GM21576 (cell line): ENCODE measurements around the gene RPS10.
"Not testable (repeated sequence)": the region's sequence is repeated elsewhere in the genome, so short reads cannot be mapped to it uniquely, and the experiment has no call there.

Experiments
- ATAC-seq: cut with Tn5 transposase; IDR thresholded peaks from one replicate; pipeline ENCODE4 v1.9.1; 2021; ENCODE audit warnings: mild to moderate bottlenecking, moderate library complexity; ENCODE audit not compliant: unreplicated experiment

RPS10 gene

GRCh38 chr6:34451192-34451591, 25.3 kb upstream of the RPS10 start:
- no peak for ATAC-seq

- ATAC-seq: no peak
Observed at GRCh38 chr6:34447910-34448309, 22.0 kb upstream of the RPS10 start.

- ATAC-seq: no peak
Observed at GRCh38 chr6:34447386-34447785, 21.5 kb upstream of the RPS10 start.

GRCh38 chr6:34445313-34445860, 19.5 kb upstream of the RPS10 start:
- ATAC-seq: no peak

GRCh38 chr6:34441526-34441925, 15.7 kb upstream of the RPS10 start:
- no peak for ATAC-seq

GRCh38 chr6:34439442-34439841, 13.6 kb upstream of the RPS10 start:
- ATAC-seq: no peak

- ATAC-seq: no peak
Observed at GRCh38 chr6:34438705-34439104, 12.8 kb upstream of the RPS10 start.

- ATAC-seq: no peak
Observed at GRCh38 chr6:34437644-34437970, 11.7 kb upstream of the RPS10 start.

- no peak for ATAC-seq
Observed at GRCh38 chr6:34436803-34437643, 11.2 kb upstream of the RPS10 start.

GRCh38 chr6:34435916-34436315, 10.0 kb upstream of the RPS10 start:
- ATAC-seq: no peak

- no peak for ATAC-seq
Observed at GRCh38 chr6:34425132-34425497, 754 bp downstream of the RPS10 start.

GRCh38 chr6:34424200-34425131, 1.4 kb downstream of the RPS10 start:
- no peak for ATAC-seq

GRCh38 chr6:34423254-34423653, 2.6 kb downstream of the RPS10 start:
- no peak for ATAC-seq

- ATAC-seq: no peak
Observed at GRCh38 chr6:34418367-34418766, 7.5 kb downstream of the RPS10 start.

- ATAC-seq: no peak
Observed at GRCh38 chr6:34416877-34417371, 8.9 kb downstream of the RPS10 start.

- ATAC-seq: no peak
Observed at GRCh38 chr6:34414999-34415858, 10.6 kb downstream of the RPS10 start.

GRCh38 chr6:34412643-34413214, 13.1 kb downstream of the RPS10 start:
- no peak for ATAC-seq

- no peak for ATAC-seq
Observed at GRCh38 chr6:34412016-34412415, 13.9 kb downstream of the RPS10 start.

GRCh38 chr6:34407915-34408314, 18.0 kb downstream of the RPS10 start:
- not testable (repeated sequence) for ATAC-seq

GRCh38 chr6:34396518-34396917, 29.4 kb downstream of the RPS10 start:
- no peak for ATAC-seq
